Measurements from ENCODE around the gene SLC44A1.

DNA sequence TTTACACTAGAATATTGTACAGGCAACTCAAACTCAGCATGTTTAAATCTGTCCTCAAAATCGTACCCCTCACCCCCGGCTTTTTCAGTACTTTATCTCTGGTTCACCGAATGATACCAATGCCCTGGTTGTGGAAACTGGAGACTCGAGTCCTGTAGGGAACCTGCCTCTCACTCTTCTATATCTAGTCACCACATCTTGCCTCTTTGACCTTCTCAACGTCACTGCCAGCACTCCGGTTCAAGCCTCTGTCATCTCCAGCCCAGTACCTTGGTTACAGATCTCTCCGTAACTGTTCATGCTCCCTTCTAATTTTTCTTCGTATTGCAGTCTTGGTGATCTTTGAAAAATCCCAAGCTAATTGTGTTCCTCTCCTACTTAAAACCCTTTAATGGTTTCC lies 6.7 kb downstream of the SLC44A1 start:
- TF ChIP-seq, protein P1, sequence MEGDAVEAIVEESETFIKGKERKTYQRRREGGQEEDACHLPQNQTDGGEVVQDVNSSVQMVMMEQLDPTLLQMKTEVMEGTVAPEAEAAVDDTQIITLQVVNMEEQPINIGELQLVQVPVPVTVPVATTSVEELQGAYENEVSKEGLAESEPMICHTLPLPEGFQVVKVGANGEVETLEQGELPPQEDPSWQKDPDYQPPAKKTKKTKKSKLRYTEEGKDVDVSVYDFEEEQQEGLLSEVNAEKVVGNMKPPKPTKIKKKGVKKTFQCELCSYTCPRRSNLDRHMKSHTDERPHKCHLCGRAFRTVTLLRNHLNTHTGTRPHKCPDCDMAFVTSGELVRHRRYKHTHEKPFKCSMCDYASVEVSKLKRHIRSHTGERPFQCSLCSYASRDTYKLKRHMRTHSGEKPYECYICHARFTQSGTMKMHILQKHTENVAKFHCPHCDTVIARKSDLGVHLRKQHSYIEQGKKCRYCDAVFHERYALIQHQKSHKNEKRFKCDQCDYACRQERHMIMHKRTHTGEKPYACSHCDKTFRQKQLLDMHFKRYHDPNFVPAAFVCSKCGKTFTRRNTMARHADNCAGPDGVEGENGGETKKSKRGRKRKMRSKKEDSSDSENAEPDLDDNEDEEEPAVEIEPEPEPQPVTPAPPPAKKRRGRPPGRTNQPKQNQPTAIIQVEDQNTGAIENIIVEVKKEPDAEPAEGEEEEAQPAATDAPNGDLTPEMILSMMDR (IDR thresholded peaks at IDR 0.05): no peak
- no peak for TF ChIP-seq POLR2A (IDR thresholded peaks at IDR 0.05; ENCODE audit: low read length)
- no peak for TF ChIP-seq MAZ (IDR thresholded peaks at IDR 0.05; ENCODE audit: borderline replicate concordance, low read depth, low read length)
- TF ChIP-seq, protein P2, sequence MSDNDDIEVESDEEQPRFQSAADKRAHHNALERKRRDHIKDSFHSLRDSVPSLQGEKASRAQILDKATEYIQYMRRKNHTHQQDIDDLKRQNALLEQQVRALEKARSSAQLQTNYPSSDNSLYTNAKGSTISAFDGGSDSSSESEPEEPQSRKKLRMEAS (IDR thresholded peaks at IDR 0.05): no peak
- TF ChIP-seq, protein P3, sequence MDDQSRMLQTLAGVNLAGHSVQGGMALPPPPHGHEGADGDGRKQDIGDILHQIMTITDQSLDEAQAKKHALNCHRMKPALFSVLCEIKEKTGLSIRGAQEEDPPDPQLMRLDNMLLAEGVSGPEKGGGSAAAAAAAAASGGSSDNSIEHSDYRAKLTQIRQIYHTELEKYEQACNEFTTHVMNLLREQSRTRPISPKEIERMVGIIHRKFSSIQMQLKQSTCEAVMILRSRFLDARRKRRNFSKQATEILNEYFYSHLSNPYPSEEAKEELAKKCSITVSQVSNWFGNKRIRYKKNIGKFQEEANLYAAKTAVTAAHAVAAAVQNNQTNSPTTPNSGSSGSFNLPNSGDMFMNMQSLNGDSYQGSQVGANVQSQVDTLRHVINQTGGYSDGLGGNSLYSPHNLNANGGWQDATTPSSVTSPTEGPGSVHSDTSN (IDR thresholded peaks at IDR 0.05): no peak
- TF ChIP-seq, protein P4, sequence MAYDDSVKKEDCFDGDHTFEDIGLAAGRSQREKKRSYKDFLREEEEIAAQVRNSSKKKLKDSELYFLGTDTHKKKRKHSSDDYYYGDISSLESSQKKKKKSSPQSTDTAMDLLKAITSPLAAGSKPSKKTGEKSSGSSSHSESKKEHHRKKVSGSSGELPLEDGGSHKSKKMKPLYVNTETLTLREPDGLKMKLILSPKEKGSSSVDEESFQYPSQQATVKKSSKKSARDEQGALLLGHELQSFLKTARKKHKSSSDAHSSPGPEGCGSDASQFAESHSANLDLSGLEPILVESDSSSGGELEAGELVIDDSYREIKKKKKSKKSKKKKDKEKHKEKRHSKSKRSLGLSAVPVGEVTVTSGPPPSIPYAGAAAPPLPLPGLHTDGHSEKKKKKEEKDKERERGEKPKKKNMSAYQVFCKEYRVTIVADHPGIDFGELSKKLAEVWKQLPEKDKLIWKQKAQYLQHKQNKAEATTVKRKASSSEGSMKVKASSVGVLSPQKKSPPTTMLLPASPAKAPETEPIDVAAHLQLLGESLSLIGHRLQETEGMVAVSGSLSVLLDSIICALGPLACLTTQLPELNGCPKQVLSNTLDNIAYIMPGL (CRISPR knock-in tag; IDR thresholded peaks at IDR 0.05; ENCODE audit: borderline replicate concordance): no peak
- TF ChIP-seq, protein P5, sequence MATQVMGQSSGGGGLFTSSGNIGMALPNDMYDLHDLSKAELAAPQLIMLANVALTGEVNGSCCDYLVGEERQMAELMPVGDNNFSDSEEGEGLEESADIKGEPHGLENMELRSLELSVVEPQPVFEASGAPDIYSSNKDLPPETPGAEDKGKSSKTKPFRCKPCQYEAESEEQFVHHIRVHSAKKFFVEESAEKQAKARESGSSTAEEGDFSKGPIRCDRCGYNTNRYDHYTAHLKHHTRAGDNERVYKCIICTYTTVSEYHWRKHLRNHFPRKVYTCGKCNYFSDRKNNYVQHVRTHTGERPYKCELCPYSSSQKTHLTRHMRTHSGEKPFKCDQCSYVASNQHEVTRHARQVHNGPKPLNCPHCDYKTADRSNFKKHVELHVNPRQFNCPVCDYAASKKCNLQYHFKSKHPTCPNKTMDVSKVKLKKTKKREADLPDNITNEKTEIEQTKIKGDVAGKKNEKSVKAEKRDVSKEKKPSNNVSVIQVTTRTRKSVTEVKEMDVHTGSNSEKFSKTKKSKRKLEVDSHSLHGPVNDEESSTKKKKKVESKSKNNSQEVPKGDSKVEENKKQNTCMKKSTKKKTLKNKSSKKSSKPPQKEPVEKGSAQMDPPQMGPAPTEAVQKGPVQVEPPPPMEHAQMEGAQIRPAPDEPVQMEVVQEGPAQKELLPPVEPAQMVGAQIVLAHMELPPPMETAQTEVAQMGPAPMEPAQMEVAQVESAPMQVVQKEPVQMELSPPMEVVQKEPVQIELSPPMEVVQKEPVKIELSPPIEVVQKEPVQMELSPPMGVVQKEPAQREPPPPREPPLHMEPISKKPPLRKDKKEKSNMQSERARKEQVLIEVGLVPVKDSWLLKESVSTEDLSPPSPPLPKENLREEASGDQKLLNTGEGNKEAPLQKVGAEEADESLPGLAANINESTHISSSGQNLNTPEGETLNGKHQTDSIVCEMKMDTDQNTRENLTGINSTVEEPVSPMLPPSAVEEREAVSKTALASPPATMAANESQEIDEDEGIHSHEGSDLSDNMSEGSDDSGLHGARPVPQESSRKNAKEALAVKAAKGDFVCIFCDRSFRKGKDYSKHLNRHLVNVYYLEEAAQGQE (IDR thresholded peaks at IDR 0.05): no peak
- TF ChIP-seq EP300 (IDR thresholded peaks at IDR 0.05): no peak
